AG10803 (cell line): Measurements from ENCODE around the gene AFG1L.

Experiments used
- DNase-seq: peaks from one replicate; pipeline ENCODE4 v3.0.0; 2010; ENCODE audit warnings: low read depth
- H3K4me3 ChIP-seq: 2 replicates; pipeline ENCODE4 v1.5.1; 2011; ENCODE audit warnings: mild to moderate bottlenecking, low read length, control low read depth
- TF ChIP-seq, protein P1 (sequence below): conservative IDR thresholded peaks from 2 replicates; pipeline ENCODE4 v1.5.1; 2011; ENCODE audit warnings: mild to moderate bottlenecking, low read length, control low read depth, inconsistent platforms

AFG1L gene

DNA sequence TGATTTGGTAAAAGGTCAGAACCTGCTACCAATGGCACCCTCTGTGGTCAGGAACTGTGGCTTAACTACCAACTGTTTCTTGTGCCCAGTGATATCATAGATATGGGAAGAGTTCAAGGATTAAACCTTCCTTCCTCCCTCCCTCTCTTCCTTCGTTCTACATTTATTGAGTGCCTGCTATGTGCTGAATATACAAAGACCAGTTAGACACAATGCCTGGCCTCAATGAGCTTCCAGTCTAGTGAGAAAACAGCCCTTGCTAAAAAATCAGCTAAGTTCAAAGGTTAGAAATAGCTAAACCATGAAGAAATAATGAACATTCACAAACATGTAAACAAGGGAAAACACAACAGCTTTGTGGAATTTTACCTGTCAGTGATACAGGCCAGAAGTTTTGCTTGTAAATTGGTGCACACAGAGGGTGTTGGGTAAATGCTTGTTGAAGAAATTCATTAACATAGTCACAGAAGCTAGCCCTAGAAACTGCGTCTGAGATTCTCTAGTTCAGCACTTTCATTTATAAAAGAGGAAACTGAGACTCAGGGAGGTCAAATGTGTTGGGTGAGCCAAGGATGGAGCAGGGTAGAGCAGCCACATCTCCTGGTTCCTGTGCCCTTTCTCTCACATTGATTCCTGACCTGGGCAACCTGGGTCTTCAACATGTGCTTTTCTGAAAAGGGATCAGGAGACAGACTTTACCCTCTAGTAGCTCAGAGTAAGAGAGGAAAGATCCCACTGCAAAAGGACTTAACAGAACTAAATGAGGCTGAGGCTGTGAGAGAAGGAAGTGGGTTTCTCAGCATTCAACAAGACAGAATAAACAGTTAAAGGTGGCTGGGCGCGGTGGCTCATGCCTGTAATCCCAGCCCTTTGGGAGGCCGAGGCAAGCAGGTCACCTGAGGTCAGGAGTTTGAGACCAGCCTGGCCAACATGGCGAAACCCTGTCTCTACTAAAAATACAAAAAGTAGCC is 251.5 kb downstream of the AFG1L start:
- no peak for DNase-seq
- TF ChIP-seq, protein P1, sequence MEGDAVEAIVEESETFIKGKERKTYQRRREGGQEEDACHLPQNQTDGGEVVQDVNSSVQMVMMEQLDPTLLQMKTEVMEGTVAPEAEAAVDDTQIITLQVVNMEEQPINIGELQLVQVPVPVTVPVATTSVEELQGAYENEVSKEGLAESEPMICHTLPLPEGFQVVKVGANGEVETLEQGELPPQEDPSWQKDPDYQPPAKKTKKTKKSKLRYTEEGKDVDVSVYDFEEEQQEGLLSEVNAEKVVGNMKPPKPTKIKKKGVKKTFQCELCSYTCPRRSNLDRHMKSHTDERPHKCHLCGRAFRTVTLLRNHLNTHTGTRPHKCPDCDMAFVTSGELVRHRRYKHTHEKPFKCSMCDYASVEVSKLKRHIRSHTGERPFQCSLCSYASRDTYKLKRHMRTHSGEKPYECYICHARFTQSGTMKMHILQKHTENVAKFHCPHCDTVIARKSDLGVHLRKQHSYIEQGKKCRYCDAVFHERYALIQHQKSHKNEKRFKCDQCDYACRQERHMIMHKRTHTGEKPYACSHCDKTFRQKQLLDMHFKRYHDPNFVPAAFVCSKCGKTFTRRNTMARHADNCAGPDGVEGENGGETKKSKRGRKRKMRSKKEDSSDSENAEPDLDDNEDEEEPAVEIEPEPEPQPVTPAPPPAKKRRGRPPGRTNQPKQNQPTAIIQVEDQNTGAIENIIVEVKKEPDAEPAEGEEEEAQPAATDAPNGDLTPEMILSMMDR, result no peak
- H3K4me3 ChIP-seq, result no peak overlapping the region

- peak; percentile 33 for DNase-seq
- H3K4me3 ChIP-seq, result no peak overlapping the region
- TF ChIP-seq, protein P1, result no peak
These were observed 254.4 kb downstream of the AFG1L start for GRCh38 chr6:108549241-108549640.

- peak; percentile 15 for DNase-seq
- TF ChIP-seq, protein P1, result no peak
- H3K4me3 ChIP-seq, result no peak overlapping the region
These were observed 254.9 kb downstream of the AFG1L start for GRCh38 chr6:108549741-108550140.

GRCh38 chr6:108550256-108550655 is 255.4 kb downstream of the AFG1L start:
- no peak overlapping the region for H3K4me3 ChIP-seq
- DNase-seq, result no peak
- TF ChIP-seq, protein P1, result no peak

- no peak for DNase-seq
- H3K4me3 ChIP-seq, result no peak overlapping the region
- TF ChIP-seq, protein P1, result no peak
These were observed 260.7 kb downstream of the AFG1L start for GRCh38 chr6:108555399-108556052.

DNA sequence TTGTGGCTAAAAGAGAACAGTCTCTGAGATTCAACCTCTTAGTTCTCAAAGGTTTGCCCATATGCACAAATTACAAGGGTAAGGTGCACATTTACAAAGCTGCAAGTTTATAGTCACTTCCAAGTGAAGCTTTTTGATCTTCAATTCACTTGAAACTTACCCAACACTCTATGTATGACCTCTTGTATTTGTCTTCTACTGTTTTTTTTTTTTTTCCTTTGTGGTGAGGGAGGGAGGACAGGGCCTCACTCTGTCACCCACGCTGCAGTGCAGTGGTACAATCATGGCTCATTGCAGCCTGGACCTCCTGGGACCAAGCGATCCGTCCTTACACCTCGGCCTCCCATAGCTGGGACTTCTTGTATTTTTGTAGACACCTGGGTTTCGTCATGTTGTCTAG is 261.4 kb downstream of the AFG1L start:
- no peak overlapping the region for H3K4me3 ChIP-seq
- TF ChIP-seq, protein P1, result no peak
- no peak for DNase-seq
